HG02610 (cell line): ENCODE results near the gene PIGR.

Experiments
- ATAC-seq: cut with Tn5 transposase; IDR thresholded peaks from one replicate; pipeline ENCODE4 v1.9.1; 2021; ENCODE audit warnings: mild to moderate bottlenecking, moderate library complexity; ENCODE audit not compliant: unreplicated experiment

PIGR gene

GRCh38 chr1:206892351-206892984 is 53.8 kb downstream of the PIGR start:
- ATAC-seq, result no peak

- no peak for ATAC-seq
Observed at GRCh38 chr1:206891412-206891811, 54.9 kb downstream of the PIGR start.

GRCh38 chr1:206890125-206891060 is 55.9 kb downstream of the PIGR start:
- no peak for ATAC-seq

GRCh38 chr1:206887701-206888100 is 58.6 kb downstream of the PIGR start:
- no peak for ATAC-seq

- ATAC-seq, result no peak
Observed at GRCh38 chr1:206886831-206887230, 59.4 kb downstream of the PIGR start.

GRCh38 chr1:206885341-206886060 is 60.8 kb downstream of the PIGR start:
- no peak for ATAC-seq

- ATAC-seq, result no peak
Observed at GRCh38 chr1:206883876-206884275, 62.4 kb downstream of the PIGR start.

GRCh38 chr1:206883160-206883559 is 63.1 kb downstream of the PIGR start:
- no peak for ATAC-seq

- no peak for ATAC-seq
Observed at GRCh38 chr1:206882555-206882954, 63.7 kb downstream of the PIGR start.

- ATAC-seq, result no peak
Observed at GRCh38 chr1:206880314-206880713, 66.0 kb downstream of the PIGR start.
